CD4-positive, alpha-beta T cell (primary cell): ENCODE data around the gene MYO5C. TPM values are rescaled to one million over a fixed set of nuclear protein-coding genes. Genes with fewer than 3 reads are reported as not detected.

Experiments used
- ATAC-seq: fragments of 200-7000 bp; cut with Tn5 transposase; one replicate; pipeline ENCODE4 v1.10.0; 2022; ENCODE audit warnings: mild to moderate bottlenecking; ENCODE audit not compliant: poor library complexity
- CTCF ChIA-PET: fragments of 350-600 bp; sonication (Branson Sonifier 250); formaldehyde crosslinking; loops from one replicate; lab custom pipeline; 2021; ENCODE audit warnings: antibody characterized with exemption, inconsistent platforms; lab: Charles Lee
- POLR2A ChIA-PET: fragments of 350-600 bp; sonication (Branson Sonifier 250); formaldehyde crosslinking; loops from one replicate; lab custom pipeline; 2021; ENCODE audit warnings: antibody characterized with exemption, inconsistent platforms; lab: Charles Lee
- DNase-seq, 14 experiments: peaks; one replicate each; pipeline ENCODE4 v3.0.0-alpha.2; 2013 to 2020; ENCODE audit warnings: mixed read lengths in 2 of 14
- H3K27ac ChIP-seq, 2 donors: one replicate each; pipeline versions ENCODE4 v1.5.1 to v1.7.0; 2013; ENCODE audit warnings: low read length in 2 of 2, low read depth in 1 of 2, mild to moderate bottlenecking in 1 of 2
- H3K27me3 ChIP-seq, 2 experiments: 1 replicate in 1 of 2; 2 replicates in 1 of 2; pipeline versions ENCODE4 v1.6.1 to v1.7.0; 2013; ENCODE audit warnings: low read length in 2 of 2, control low read depth in 1 of 2, mild to moderate bottlenecking in 1 of 2, moderate library complexity in 1 of 2; ENCODE audit not compliant: insufficient read depth in 2 of 2, control insufficient read depth in 1 of 2
- H3K36me3 ChIP-seq: one replicate; pipeline ENCODE4 v1.6.1; 2013; ENCODE audit warnings: low read length, control low read depth; ENCODE audit not compliant: insufficient read depth
- H3K4me1 ChIP-seq: one replicate; pipeline ENCODE4 v1.6.1; 2013; ENCODE audit warnings: low read length, control low read depth; ENCODE audit not compliant: insufficient read depth
- H3K4me3 ChIP-seq: one replicate; pipeline ENCODE4 v1.5.1; 2013; ENCODE audit warnings: mild to moderate bottlenecking, low read length, moderate library complexity
- H3K9me3 ChIP-seq, 2 experiments: 1 replicate in 1 of 2; 2 replicates in 1 of 2; pipeline versions ENCODE4 v1.6.1 to v1.7.0; 2013; ENCODE audit warnings: low read length in 2 of 2, mild to moderate bottlenecking in 2 of 2, control low read depth in 1 of 2, moderate library complexity in 1 of 2; ENCODE audit not compliant: control insufficient read depth in 1 of 2, insufficient read depth in 1 of 2
- H3K27ac Mint-ChIP-seq: one replicate; pipeline ENCODE4 v1.8.0; 2020; ENCODE audit warnings: mixed read lengths
- H3K27me3 Mint-ChIP-seq: one replicate; pipeline ENCODE4 v1.8.0; 2021; ENCODE audit warnings: mixed read lengths
- H3K36me3 Mint-ChIP-seq: one replicate; pipeline ENCODE4 v1.8.0; 2021; ENCODE audit warnings: low read depth, mixed read lengths
- H3K4me1 Mint-ChIP-seq: one replicate; pipeline ENCODE4 v1.8.0; 2021; ENCODE audit warnings: low read depth, mixed read lengths
- H3K4me3 Mint-ChIP-seq: one replicate; pipeline ENCODE4 v1.8.0; 2020; ENCODE audit warnings: mild to moderate bottlenecking, mixed read lengths
- H3K9me3 Mint-ChIP-seq: one replicate; pipeline ENCODE4 v1.8.0; 2020; ENCODE audit warnings: mixed read lengths
- intact Hi-C, 2 experiments: fragments of 100-400 bp; cut with DNase I in 1 of 2; cut with micrococcal nuclease in 1 of 2; formaldehyde crosslinking; loops; one replicate each; pipeline versions ENCODE4 v1.15.1 to v1.9.0; 2023 to 2025; cut with DNase I, micrococcal nuclease
- total RNA-seq, 174 experiments: library from RNA in 2 of 174; stranded (reverse) in 2 of 174; gene quantifications; one replicate each; pipeline ENCODE4 v1.2.3 and lab custom pipeline; 2021 to 2026
- TF ChIP-seq, protein P1 (sequence below): fragments of 200-600 bp; IDR thresholded peaks from one replicate; pipeline ENCODE4 v1.8.0; 2022; ENCODE audit warnings: antibody characterized with exemption, mild to moderate bottlenecking

Gene MYO5C
- total RNA-seq, 2 experiments from 2014 or later, result 0.53 to 0.93 TPM

- CTCF ChIA-PET, result no interaction called here
- H3K27me3 Mint-ChIP-seq, result no peaks in the 10 kb centered on the region
- intact Hi-C loops, result no loop called here
- Histone ChIP-seq H3K27me3 (no peaks in the 10 kb centered on the region), H3K4me3 (no peak overlapping the region), H3K4me1 (peaks cover 38% of the 10 kb centered on the region), H3K27ac (no peak overlapping the region), H3K9me3 (no peaks in the 10 kb centered on the region), H3K36me3 (no peaks in the 10 kb centered on the region)
- TF ChIP-seq, protein P1, sequence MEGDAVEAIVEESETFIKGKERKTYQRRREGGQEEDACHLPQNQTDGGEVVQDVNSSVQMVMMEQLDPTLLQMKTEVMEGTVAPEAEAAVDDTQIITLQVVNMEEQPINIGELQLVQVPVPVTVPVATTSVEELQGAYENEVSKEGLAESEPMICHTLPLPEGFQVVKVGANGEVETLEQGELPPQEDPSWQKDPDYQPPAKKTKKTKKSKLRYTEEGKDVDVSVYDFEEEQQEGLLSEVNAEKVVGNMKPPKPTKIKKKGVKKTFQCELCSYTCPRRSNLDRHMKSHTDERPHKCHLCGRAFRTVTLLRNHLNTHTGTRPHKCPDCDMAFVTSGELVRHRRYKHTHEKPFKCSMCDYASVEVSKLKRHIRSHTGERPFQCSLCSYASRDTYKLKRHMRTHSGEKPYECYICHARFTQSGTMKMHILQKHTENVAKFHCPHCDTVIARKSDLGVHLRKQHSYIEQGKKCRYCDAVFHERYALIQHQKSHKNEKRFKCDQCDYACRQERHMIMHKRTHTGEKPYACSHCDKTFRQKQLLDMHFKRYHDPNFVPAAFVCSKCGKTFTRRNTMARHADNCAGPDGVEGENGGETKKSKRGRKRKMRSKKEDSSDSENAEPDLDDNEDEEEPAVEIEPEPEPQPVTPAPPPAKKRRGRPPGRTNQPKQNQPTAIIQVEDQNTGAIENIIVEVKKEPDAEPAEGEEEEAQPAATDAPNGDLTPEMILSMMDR, result no peak
- no peaks in the 10 kb centered on the region for H3K36me3 Mint-ChIP-seq
- POLR2A ChIA-PET, result interaction anchor here (0.8 to 5.4 kb wide), 6 partner anchors 12 to 502 kb away, joined by 3 to 64 read pairs (median 3); partner anchors contain the start of gene LEO1
- peak overlapping the region; percentile 98 for H3K27ac Mint-ChIP-seq
- DNase-seq (peak in 1 of 14 experiments; percentile 15), ATAC-seq (no peak)
- peak overlapping the region; percentile 23 for H3K4me3 Mint-ChIP-seq
- H3K4me1 Mint-ChIP-seq, result peaks cover 49% of the 10 kb centered on the region
- H3K9me3 Mint-ChIP-seq, result no peaks in the 10 kb centered on the region
Observed at GRCh38 chr15:52233405-52233804, 62.2 kb downstream of the MYO5C start.

- CTCF ChIA-PET, result no interaction called here
- ATAC-seq (no peak), DNase-seq (no peak)
- Mint-ChIP-seq H3K4me3 (peak overlapping the region; percentile 15), H3K27me3 (no peaks in the 10 kb centered on the region), H3K4me1 (peaks cover 53% of the 10 kb centered on the region), H3K27ac (peak overlapping the region; percentile 83), H3K36me3 (no peaks in the 10 kb centered on the region), H3K9me3 (no peaks in the 10 kb centered on the region)
- no peaks in the 10 kb centered on the region for H3K36me3 ChIP-seq
- no peak overlapping the region for H3K4me3 ChIP-seq
- H3K27ac ChIP-seq, result peak overlapping the region in 1 of 2 donors; percentile 16
- no peaks in the 10 kb centered on the region for H3K9me3 ChIP-seq
- no peaks in the 10 kb centered on the region for H3K27me3 ChIP-seq
- intact Hi-C loops, result no loop called here
- POLR2A ChIA-PET, result interaction anchor here (0.7 to 5.4 kb wide), 2 partner anchors 38 to 53 kb away, joined by 3 to 64 read pairs; no protein-coding TSS in a partner anchor
- TF ChIP-seq, protein P1, result no peak
- peaks cover 38% of the 10 kb centered on the region for H3K4me1 ChIP-seq
Observed at GRCh38 chr15:52232327-52232726, 63.3 kb downstream of the MYO5C start.

- H3K4me3 ChIP-seq, result no peak overlapping the region
- peaks cover 37% of the 10 kb centered on the region for H3K4me1 Mint-ChIP-seq
- H3K36me3 ChIP-seq, result no peaks in the 10 kb centered on the region
- no peaks in the 10 kb centered on the region for H3K9me3 ChIP-seq
- H3K4me3 Mint-ChIP-seq, result no peak overlapping the region
- TF ChIP-seq, protein P1, result no peak
- no peaks in the 10 kb centered on the region for H3K27me3 Mint-ChIP-seq
- no peak overlapping the region for H3K27ac ChIP-seq
- no peaks in the 10 kb centered on the region for H3K27me3 ChIP-seq
- no peak for ATAC-seq
- ChIA-PET POLR2A (interaction anchor here (2.5 kb wide), 1 partner anchor 50 kb away, joined by 9 read pairs; no protein-coding TSS in a partner anchor), CTCF (interaction anchor here (0.7 kb wide), 1 partner anchor 116 kb away, joined by 3 read pairs; no protein-coding TSS in a partner anchor)
- H3K4me1 ChIP-seq, result peaks cover 25% of the 10 kb centered on the region
- H3K36me3 Mint-ChIP-seq, result no peaks in the 10 kb centered on the region
- H3K27ac Mint-ChIP-seq, result no peak overlapping the region
- intact Hi-C loops, result no loop called here
- no peak for DNase-seq
- no peaks in the 10 kb centered on the region for H3K9me3 Mint-ChIP-seq
Observed at GRCh38 chr15:52230073-52230472, 65.5 kb downstream of the MYO5C start.
